NCI-H128 (cell line): ENCODE measurements around the gene PRKCA.

Source experiments
- DNase-seq: peaks from one replicate; lab custom pipeline; 2025; ENCODE audit not compliant: unreplicated experiment; lab: John Stamatoyannopoulos, UW

The PRKCA gene

GRCh38 chr17:66843627-66844026, 541.2 kb downstream of the PRKCA start:
- DNase-seq, result no peak

DNA sequence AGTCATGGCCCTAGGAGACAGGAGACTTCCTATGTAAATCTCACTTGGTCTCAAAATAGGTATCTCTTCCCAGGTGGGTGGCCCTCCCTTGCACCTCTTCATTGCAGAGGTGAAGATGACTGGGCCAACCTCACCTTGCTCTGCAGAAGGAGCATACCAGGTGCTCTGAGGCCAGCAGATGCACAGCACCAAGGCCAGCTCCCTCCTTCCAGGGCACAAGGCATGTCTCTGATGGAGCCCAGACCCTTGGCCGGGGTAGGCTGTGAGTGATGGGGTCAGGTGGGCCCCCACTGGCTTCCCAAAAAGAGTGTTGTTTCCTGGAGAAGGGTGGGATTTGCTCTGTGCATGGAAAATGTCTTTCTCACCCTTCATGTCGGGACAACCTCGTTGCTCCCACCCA, 545.3 kb downstream of the PRKCA start:
- no peak for DNase-seq

DNA sequence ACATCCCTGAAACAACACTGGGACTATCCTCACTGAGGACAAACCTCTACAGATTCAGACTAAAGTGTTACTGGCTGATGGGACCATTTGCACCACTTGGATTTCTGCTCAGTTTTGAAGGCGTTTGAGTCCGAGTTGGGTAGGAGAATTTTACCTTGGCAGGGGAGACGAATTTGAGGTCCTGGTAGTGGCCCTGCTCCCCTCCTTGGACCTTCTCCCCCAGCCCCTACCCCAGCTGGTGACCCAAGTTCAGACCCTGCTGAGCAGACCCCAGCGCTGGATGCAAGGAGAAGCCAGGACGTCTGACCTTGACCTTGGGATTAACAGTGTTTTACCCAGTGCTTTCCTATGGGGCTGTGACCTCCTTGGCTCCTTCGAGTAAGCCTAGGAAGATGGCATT, 546.1 kb downstream of the PRKCA start:
- no peak for DNase-seq

GRCh38 chr17:66849032-66849655, 546.7 kb downstream of the PRKCA start:
- DNase-seq, result no peak

DNA sequence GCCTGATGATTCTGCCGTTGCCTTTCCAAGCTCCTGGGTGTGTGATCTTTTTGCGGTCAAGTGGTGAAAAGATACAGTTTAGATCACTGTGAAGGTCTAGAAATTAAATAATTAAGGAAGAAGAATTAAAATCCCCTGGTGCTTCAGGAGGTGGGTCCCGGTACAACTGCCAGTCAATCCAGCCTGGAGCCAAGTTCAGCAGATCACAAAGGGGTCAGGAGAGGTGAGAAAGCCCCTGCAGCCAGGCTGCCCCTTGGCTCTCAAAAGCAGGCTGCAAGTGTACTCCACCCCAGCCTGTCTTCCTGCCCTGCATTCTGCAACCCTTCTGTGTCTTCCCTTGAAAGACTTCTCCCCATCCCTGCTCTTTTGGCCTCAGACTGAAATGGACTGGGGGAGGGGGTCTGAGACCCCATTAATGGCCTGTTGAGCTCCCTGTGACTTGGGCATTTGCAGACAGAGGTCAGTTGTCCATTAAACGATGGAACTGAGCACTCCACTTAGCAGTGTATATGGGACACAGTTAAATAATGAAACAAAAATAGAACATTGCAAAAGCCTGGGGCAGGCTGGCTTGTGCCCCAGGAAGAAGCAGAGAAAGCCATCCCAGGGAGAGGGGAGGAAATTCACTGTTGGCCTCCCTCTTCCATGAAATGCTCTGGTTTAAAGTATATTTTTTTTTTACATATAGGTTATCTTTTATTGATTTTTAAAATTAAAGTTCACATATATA, 547.6 kb downstream of the PRKCA start:
- DNase-seq, result no peak

DNA sequence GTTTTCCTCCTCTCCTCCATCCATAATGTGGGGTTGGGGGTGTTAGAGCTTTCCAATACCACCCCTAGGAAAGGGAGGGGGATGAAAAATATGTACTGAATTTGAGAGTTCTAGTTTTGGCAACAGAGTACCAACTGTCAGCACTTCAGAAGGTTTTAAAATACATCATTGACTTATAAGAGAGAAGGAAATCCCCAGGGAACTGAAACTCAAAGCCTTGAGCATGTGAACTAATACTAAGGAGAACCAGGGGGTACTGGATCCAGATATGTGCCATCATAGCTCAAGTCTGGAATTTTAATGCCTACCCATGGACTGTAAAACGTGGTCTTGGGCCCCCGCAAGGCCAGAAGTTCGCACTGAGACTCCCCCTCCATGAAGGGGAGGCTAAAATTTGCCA, 548.3 kb downstream of the PRKCA start:
- DNase-seq, result no peak

- DNase-seq, result no peak
Measured at GRCh38 chr17:66855204-66855603, 552.8 kb downstream of the PRKCA start.

DNA sequence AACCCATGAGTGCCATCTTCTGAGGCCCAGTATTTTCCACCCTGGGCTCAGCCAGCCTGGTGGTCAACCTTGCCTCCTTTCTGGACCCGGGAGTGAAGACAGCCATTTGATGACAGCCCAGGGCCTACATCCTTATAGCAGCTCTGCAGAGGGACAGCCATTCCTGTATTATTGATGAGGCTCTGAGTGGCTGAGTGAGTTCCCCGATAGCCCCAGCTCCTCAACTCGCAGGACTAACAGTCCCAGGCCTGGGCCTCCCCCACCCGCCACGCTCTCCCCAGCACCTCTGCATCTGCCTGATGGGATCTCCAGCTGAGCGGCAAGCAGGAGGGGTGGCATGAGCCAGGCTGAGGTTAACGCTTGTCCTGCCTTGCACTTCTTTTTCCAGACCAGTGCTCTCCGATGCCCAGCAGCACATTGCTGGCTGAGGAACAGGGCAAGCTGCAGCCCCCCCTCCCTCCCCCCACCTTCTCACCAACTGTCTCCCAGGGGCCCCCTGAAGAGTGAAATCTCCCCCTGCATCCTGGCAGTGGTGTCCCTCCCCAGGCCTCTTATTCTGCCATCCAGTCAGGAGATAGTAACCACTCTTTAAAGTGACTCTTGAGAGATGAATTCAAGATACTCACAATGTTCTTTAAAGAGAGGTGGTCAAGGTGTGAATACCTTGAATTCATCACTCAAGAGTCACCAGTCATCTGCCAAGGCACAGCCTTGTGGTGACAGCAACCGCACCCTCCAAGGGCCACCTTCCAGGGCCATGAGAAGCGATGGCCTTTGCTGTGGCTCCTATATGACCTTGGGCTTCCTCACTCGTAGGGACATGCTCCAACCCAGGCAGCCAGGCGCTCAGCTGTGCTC, 556.0 kb downstream of the PRKCA start:
- no peak for DNase-seq

DNA sequence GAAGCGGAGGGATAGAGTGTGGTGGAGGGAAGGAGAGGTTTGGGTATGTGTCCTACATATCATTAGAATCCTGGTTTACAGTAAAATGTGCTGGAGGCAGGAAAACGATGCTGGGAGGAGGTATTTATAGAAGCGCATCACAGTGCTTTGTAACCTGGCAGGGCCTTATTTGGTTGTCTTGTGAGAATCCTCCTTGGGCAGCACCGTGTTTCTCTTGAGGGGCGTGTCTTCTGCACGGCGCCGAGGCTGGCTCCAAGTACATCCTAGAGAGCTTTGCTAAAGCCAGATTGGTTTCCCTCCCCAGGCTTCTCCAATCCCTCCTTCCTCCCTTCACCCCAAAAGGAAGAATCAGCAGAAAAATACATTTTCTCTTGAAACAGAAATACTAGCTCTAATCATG, 556.9 kb downstream of the PRKCA start:
- DNase-seq, result no peak

- no peak for DNase-seq
Measured at GRCh38 chr17:66860204-66860603, 557.8 kb downstream of the PRKCA start.
